ENCODE measurements around the gene OTUB2. TPM values are rescaled to one million over a fixed set of nuclear protein-coding genes. Genes with fewer than 3 reads are reported as not detected.

OTUB2 gene
- total RNA-seq, 1 donor from 2014 or later, result 8.3 TPM

GRCh38 chr14:94080621-94081385 lies 54.7 kb downstream of the OTUB2 start, which contains the start of the genes DDX24 and IFI27L1:
Gene DDX24, minus strand, starts transcription at chr14:94081202. Its CDS starts 1,460 bp downstream, at chr14:94079742.
Gene IFI27L1, plus strand, starts transcription at chr14:94081310. Its CDS starts 15,628 bp downstream, at chr14:94096938.
- Histone ChIP-seq H3K27me3 (ENCODE audit: control insufficient read depth, insufficient read depth, low read length) (no peaks in the 10 kb centered on the region), H3K4me3 (ENCODE audit: low read depth, low read length) (peak within 1 kb of the TSS; percentile 88), H3K36me3 (ENCODE audit: control insufficient read depth, insufficient read depth, low read length) (peaks cover 3% of the 10 kb centered on the region)
- TF ChIP-seq, protein P1, sequence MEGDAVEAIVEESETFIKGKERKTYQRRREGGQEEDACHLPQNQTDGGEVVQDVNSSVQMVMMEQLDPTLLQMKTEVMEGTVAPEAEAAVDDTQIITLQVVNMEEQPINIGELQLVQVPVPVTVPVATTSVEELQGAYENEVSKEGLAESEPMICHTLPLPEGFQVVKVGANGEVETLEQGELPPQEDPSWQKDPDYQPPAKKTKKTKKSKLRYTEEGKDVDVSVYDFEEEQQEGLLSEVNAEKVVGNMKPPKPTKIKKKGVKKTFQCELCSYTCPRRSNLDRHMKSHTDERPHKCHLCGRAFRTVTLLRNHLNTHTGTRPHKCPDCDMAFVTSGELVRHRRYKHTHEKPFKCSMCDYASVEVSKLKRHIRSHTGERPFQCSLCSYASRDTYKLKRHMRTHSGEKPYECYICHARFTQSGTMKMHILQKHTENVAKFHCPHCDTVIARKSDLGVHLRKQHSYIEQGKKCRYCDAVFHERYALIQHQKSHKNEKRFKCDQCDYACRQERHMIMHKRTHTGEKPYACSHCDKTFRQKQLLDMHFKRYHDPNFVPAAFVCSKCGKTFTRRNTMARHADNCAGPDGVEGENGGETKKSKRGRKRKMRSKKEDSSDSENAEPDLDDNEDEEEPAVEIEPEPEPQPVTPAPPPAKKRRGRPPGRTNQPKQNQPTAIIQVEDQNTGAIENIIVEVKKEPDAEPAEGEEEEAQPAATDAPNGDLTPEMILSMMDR (IDR thresholded peaks at IDR 0.05; ENCODE audit: insufficient read depth, low read length, poor library complexity, severe bottlenecking), result no peak
- peak; percentile 71 for DNase-seq (ENCODE audit: low read depth)

GRCh38 chr14:94081386-94081820 lies 55.3 kb downstream of the OTUB2 start:
- TF ChIP-seq, protein P1 (IDR thresholded peaks at IDR 0.05; ENCODE audit: insufficient read depth, low read length, poor library complexity, severe bottlenecking), result no peak
- Histone ChIP-seq H3K4me3 (ENCODE audit: low read depth, low read length) (peak overlapping the region; percentile 88), H3K36me3 (ENCODE audit: control insufficient read depth, insufficient read depth, low read length) (peaks cover 3% of the 10 kb centered on the region), H3K27me3 (ENCODE audit: control insufficient read depth, insufficient read depth, low read length) (no peaks in the 10 kb centered on the region)
- no peak for DNase-seq (ENCODE audit: low read depth)

DNA sequence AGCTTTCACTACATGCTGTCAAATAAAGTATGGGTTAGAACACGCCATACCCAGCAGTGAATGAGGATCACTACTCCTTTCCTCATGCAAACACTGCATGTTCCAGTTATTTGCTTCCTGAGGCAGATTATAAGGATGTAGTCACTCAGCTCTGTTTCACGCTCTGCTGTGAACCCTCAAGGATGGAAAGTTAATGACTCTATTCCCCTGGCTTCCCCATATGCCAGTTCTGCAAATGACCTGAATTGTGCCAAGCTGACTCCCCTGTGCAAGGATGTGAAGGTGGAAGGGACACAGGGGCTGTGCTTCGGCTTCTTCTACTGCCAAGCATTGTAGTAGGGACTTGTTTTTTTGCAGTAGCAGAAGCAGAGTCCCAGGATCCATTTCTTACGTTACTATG lies 61.8 kb downstream of the OTUB2 start:
- DNase-seq (ENCODE audit: low read depth), result no peak

DNA sequence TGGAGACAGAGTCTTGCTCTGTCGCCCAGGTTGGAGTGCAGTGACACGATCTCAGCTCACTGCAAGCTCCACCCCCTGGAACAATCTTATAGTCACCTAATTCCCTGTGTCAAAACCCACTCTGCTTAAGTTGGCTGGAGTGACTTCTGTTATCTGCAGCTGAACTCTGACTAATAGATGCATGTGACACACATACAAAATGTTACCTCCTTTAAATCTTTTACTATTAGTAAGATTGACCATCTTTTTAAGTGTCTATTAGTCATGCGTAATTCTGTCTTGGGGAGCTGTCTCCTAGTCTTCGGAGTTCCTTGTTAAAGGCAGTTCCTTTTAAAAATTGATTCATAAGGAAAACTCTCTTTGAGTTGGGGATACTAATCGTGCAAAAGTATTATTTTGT lies 62.4 kb downstream of the OTUB2 start:
- no peaks in the 10 kb centered on the region for H3K27me3 ChIP-seq (ENCODE audit: control insufficient read depth, insufficient read depth, low read length)
- H3K4me3 ChIP-seq (ENCODE audit: low read depth, low read length), result no peak overlapping the region
- no peaks in the 10 kb centered on the region for H3K36me3 ChIP-seq (ENCODE audit: control insufficient read depth, insufficient read depth, low read length)
- no peak for DNase-seq (ENCODE audit: low read depth)
- TF ChIP-seq, protein P1 (IDR thresholded peaks at IDR 0.05; ENCODE audit: insufficient read depth, low read length, poor library complexity, severe bottlenecking), result no peak

More for the DNA sequence above, 61.8 kb downstream of the OTUB2 start:
- H3K27me3 ChIP-seq (ENCODE audit: control insufficient read depth, insufficient read depth, low read length), result no peaks in the 10 kb centered on the region
- H3K36me3 ChIP-seq (ENCODE audit: control insufficient read depth, insufficient read depth, low read length), result no peaks in the 10 kb centered on the region
- TF ChIP-seq, protein P1 (IDR thresholded peaks at IDR 0.05; ENCODE audit: insufficient read depth, low read length, poor library complexity, severe bottlenecking), result no peak
- H3K4me3 ChIP-seq (ENCODE audit: low read depth, low read length), result no peak overlapping the region

- DNase-seq (ENCODE audit: low read depth), result no peak
- Histone ChIP-seq H3K4me3 (ENCODE audit: low read depth, low read length) (no peak overlapping the region), H3K27me3 (ENCODE audit: control insufficient read depth, insufficient read depth, low read length) (no peaks in the 10 kb centered on the region), H3K36me3 (ENCODE audit: control insufficient read depth, insufficient read depth, low read length) (no peaks in the 10 kb centered on the region)
- TF ChIP-seq, protein P1 (IDR thresholded peaks at IDR 0.05; ENCODE audit: insufficient read depth, low read length, poor library complexity, severe bottlenecking), result no peak
Measured at GRCh38 chr14:94089479-94089878, 63.3 kb downstream of the OTUB2 start.
